Heart left ventricle (tissue), 16 donors: ENCODE measurements around the gene GRM1. TPM values are rescaled to one million over a fixed set of nuclear protein-coding genes. Genes with fewer than 3 reads are reported as not detected.

Source experiments
- ATAC-seq, 4 donors: fragments of 200-7000 bp; cut with Tn5 transposase; one replicate each; pipeline ENCODE4 v1.9.1; 2020 to 2022; ENCODE audit warnings: moderate library complexity in 4 of 4, mild to moderate bottlenecking in 3 of 4, moderate number of reproducible peaks in 1 of 4
- DNase-seq, 5 donors: peaks; one replicate each; pipeline ENCODE4 v3.0.0-alpha.2; 2020
- H3K27ac ChIP-seq, 12 donors: fragments of 200-600 bp; sonication (generic) in 4 of 12; one replicate each; pipeline versions ENCODE4 v1.5.0 to v1.8.0; 2016 to 2022; ENCODE audit warnings: mild to moderate bottlenecking in 2 of 12
- H3K27me3 ChIP-seq, 9 donors: fragments of 200-600 bp; sonication (generic) in 2 of 9; one replicate each; pipeline versions ENCODE4 v1.5.1 to v1.8.0; 2016 to 2022; ENCODE audit warnings: mild to moderate bottlenecking in 3 of 9
- H3K36me3 ChIP-seq, 9 donors: fragments of 200-600 bp; sonication (generic) in 2 of 9; one replicate each; pipeline versions ENCODE4 v1.5.0 to v1.8.0; 2018 to 2022; ENCODE audit warnings: mild to moderate bottlenecking in 2 of 9
- H3K4me1 ChIP-seq, 12 donors: fragments of 200-600 bp; sonication (generic) in 4 of 12; one replicate each; pipeline versions ENCODE4 v1.5.0 to v1.8.0; 2016 to 2022; ENCODE audit warnings: mild to moderate bottlenecking in 3 of 12
- H3K4me3 ChIP-seq, 12 donors: fragments of 200-600 bp; sonication (generic) in 4 of 12; one replicate each; pipeline versions ENCODE4 v1.5.0 to v1.8.0; 2017 to 2022; ENCODE audit warnings: mild to moderate bottlenecking in 9 of 12, moderate library complexity in 4 of 12
- H3K9me3 ChIP-seq, 12 donors: fragments of 200-600 bp; sonication (generic) in 4 of 12; one replicate each; pipeline versions ENCODE4 v1.5.0 to v1.8.0; 2016 to 2022; ENCODE audit warnings: mild to moderate bottlenecking in 1 of 12
- POLR2A ChIP-seq, 2 donors: fragments of 450-650 bp; IDR thresholded peaks; one replicate each; pipeline ENCODE4 v1.6.1; 2017; ENCODE audit warnings: antibody characterized with exemption in 2 of 2, mild to moderate bottlenecking in 2 of 2, moderate library complexity in 2 of 2
- WGBS, 4 donors: extraction: QIAGEN DNeasy Blood & Tissue Kit in 2 of 4; methylation state at CpG; one replicate each; pipeline versions ENCODE4 v1.1.5 to v1.1.7; 2013 to 2018; 5-methylcytosine and 5-hydroxymethylcytosine counted together
- intact Hi-C, 10 donors: fragments of 100-400 bp; cut with DNase I; formaldehyde crosslinking; loops; one replicate each; pipeline versions ENCODE4 v1.11.1 to v1.14.2; 2022
- polyA plus RNA-seq, 2 donors: library from polyadenylated mRNA; stranded (reverse); fragments of 200-250 nt; gene quantifications; one replicate each; pipeline ENCODE4 v1.2.3, GENCODE V29; 2013
- total RNA-seq, 9 donors: library from RNA; depleted of rRNA in 2 of 9; stranded (reverse); fragments of >200 nt in 2 of 9; fragmentation: NEBNext Ultra II Directional in 3 of 9; extraction: Animal tissue kit (Norgen Biotek cat#: 25700) in 3 of 9; gene quantifications; one replicate each; pipeline versions ENCODE4 v1.1.0 to v1.2.4, GENCODE V29; 2016 to 2023
- TF ChIP-seq, protein P1 (sequence below), 12 donors: fragments of 200-600 bp; sonication (generic) in 4 of 12; IDR thresholded peaks; one replicate each; pipeline versions ENCODE4 v1.5.0 to v1.8.0; 2018 to 2022; ENCODE audit warnings: antibody characterized with exemption in 12 of 12, mild to moderate bottlenecking in 5 of 12
- donor health status: ischemic (EF 13 %, LVEDD 7.1; RV severe dilation, severe dysfunction).
- donor health status: healthy with polysubstance abuse.
- donor health status: DM: no; HTN: yes; CAD: no.
- donor health status: DM: no; HTN: no; CAD: no.
- donor health status: ischemic (EF 25% LVEDD 6.9; RV normal size, moderate dysfunction).
- donor health status: ischemic (EF 25% LVEDD 5.7; RV mildly dilated, moderate dysfunction).
- donor health status: healthy.
- donor health status: DM: yes; HTN: yes; CAD: no.
- donor health status: ischemic (EF 35%, LVEDD 5.7; RV mildly dilated, moderate dysfunction).
- donor health status: nonischemic (EF 11% LVEDD 7.7; RV severe dilation, severe dysfunction).
- donor health status: DM: yes; HTN: yes; CAD: no.
- donor health status: PGD.
- donor health status: ischemic (EF 29% LVEDD 5.4; RV normal size, mild dysfunction).
- donor health status: nonischemic (EF 23%, LVEDD 6.1; RV moderate dilation, normal function).

The GRM1 gene
- total and polyA plus RNA-seq, 11 donors, result 0.62 to 6.9 (median 4.7) TPM

DNA sequence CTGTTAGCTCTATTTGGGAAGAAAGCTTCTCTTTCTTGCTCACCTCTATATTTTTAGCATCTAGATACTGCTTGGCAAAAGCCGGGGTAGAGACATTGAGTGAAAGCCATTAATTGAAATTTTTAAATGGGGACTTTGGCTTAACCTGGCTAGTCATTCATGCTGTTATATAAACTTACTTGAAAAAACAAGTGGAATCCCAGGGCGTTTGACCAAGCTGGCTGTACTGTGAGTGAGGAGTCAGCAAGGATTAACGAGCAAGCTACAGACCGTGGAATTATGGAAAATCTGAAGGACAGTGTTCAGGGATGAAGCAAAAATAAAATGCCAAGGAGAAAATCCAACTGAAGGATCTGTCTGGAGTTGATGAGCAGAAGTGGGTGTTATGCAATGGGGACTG is 232.0 kb downstream of the GRM1 start:
- DNase-seq, result no peak
- no peak for TF ChIP-seq POLR2A (IDR thresholded peaks at IDR 0.05)
- TF ChIP-seq, protein P1, sequence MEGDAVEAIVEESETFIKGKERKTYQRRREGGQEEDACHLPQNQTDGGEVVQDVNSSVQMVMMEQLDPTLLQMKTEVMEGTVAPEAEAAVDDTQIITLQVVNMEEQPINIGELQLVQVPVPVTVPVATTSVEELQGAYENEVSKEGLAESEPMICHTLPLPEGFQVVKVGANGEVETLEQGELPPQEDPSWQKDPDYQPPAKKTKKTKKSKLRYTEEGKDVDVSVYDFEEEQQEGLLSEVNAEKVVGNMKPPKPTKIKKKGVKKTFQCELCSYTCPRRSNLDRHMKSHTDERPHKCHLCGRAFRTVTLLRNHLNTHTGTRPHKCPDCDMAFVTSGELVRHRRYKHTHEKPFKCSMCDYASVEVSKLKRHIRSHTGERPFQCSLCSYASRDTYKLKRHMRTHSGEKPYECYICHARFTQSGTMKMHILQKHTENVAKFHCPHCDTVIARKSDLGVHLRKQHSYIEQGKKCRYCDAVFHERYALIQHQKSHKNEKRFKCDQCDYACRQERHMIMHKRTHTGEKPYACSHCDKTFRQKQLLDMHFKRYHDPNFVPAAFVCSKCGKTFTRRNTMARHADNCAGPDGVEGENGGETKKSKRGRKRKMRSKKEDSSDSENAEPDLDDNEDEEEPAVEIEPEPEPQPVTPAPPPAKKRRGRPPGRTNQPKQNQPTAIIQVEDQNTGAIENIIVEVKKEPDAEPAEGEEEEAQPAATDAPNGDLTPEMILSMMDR (IDR thresholded peaks at IDR 0.05), result no peak
- 72 to 81% (median 73%) methylated on average over 4 of the region's 4 CpGs for whole genome bisulfite sequencing, 4 donors

DNA sequence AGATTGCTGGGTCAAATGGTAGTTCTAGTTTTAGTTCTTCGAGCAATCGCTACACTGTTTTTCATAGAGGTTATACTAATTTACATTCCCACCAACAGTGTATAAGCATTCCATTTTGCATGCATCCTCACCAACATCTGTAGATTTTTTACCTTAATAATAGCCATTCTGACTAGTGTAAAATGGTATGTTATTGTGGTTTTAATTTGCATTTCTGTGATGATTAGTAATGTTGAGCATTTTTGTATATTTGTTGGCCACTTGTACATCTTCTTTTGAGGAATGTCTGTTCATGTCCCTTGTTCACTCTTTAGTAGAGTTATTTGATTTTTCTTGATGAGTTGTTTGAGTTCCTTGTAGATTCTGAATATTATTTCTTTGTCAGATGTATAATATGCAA is 236.2 kb downstream of the GRM1 start:
- WGBS, 4 donors, result 93 to 99% (median 97%) methylated on average over 2 of the region's 2 CpGs
- H3K36me3 ChIP-seq, result no peaks in the 10 kb centered on the region
- no peak overlapping the region for H3K27ac ChIP-seq
- intact Hi-C loops, result loop anchor here in 1 of 10 donors (10.0 kb wide), 1 partner anchor 270 kb away; no protein-coding TSS in a partner anchor
- H3K4me3 ChIP-seq, result no peak overlapping the region
- H3K4me1 ChIP-seq, result no peaks in the 10 kb centered on the region
- TF ChIP-seq POLR2A (IDR thresholded peaks at IDR 0.05), result no peak
- TF ChIP-seq, protein P1 (IDR thresholded peaks at IDR 0.05), result no peak
- H3K9me3 ChIP-seq, result peaks cover 0 to 5% (median 0%) of the 10 kb centered on the region in 12 donors
- H3K27me3 ChIP-seq, result no peaks in the 10 kb centered on the region
- ATAC-seq (no peak), DNase-seq (no peak)

More for the DNA sequence above, 232.0 kb downstream of the GRM1 start:
- intact Hi-C loops, result loop anchor here in 1 of 10 donors (10.0 kb wide), 1 partner anchor 274 kb away; no protein-coding TSS in a partner anchor
- Histone ChIP-seq H3K36me3 (no peaks in the 10 kb centered on the region), H3K4me3 (no peak overlapping the region), H3K4me1 (no peaks in the 10 kb centered on the region), H3K27ac (no peak overlapping the region), H3K27me3 (no peaks in the 10 kb centered on the region), H3K9me3 (peaks cover 0 to 5% (median 0%) of the 10 kb centered on the region in 12 donors)
- no peak for ATAC-seq

DNA sequence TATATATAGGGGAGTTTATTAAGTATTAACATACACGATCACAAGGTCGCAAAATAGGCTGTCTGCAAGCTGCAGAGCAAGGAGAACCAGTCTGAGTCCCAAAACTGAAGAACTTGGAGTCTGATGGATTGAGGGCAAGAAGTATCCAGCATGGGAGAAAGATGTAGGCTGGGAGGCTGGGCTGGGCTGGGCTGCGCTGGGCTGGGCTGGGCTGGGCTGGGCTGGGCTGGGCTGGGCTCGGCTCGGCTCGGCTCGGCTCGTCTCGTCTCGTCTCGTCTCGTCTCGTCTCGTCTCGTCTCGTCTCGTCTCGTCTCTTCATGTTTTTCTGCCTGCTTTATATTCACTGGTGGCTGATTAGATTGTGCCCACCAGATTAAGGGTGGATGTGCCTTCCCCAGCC is 238.6 kb downstream of the GRM1 start:
- intact Hi-C loops, result loop anchor here in 1 of 10 donors (10.0 kb wide), 1 partner anchor 267 kb away; no protein-coding TSS in a partner anchor
- H3K36me3 ChIP-seq, result no peaks in the 10 kb centered on the region

DNA sequence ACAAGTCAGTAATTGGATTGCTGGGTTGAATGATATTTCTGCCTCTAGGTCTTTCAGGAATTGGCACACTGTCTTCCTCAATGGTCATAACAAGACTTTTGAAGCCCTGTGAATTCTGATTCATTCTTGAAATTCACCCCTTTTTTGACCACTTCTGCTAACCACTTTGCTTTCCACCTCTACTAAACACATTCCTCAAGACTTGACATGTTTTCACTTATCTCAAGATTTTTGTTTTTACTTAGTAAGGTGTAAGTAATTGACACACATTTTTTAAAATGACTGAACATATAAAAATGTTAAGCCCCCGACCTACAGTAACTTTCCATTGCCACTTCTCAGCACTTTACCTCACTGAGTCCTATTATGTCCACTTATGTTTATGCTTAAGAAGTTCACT is 239.1 kb downstream of the GRM1 start:
- no peaks in the 10 kb centered on the region for H3K36me3 ChIP-seq
- H3K27ac ChIP-seq, result no peak overlapping the region
- no peak for DNase-seq
- WGBS, 4 donors, result 65 to 73% (median 69%) methylated on average over 1 of the region's 1 CpG
- no peak for ATAC-seq
- intact Hi-C loops, result loop anchor here in 1 of 10 donors (10.0 kb wide), 1 partner anchor 267 kb away; no protein-coding TSS in a partner anchor
- no peaks in the 10 kb centered on the region for H3K4me1 ChIP-seq
- H3K4me3 ChIP-seq, result no peak overlapping the region
- TF ChIP-seq, protein P1 (IDR thresholded peaks at IDR 0.05), result no peak
- TF ChIP-seq POLR2A (IDR thresholded peaks at IDR 0.05), result no peak
- H3K27me3 ChIP-seq, result no peaks in the 10 kb centered on the region
- H3K9me3 ChIP-seq, result peaks cover 0 to 5% (median 0%) of the 10 kb centered on the region in 12 donors

More for the DNA sequence above, 238.6 kb downstream of the GRM1 start:
- no peaks in the 10 kb centered on the region for H3K4me1 ChIP-seq
- H3K27ac ChIP-seq, result no peak overlapping the region
- no peak for TF ChIP-seq POLR2A (IDR thresholded peaks at IDR 0.05)
- TF ChIP-seq, protein P1 (IDR thresholded peaks at IDR 0.05), result no peak
- DNase-seq (no peak), ATAC-seq (no peak)
- no peak overlapping the region for H3K4me3 ChIP-seq
- 86 to 95% (median 93%) methylated on average over 18 of the region's 18 CpGs for WGBS, 4 donors
- peaks cover 0 to 5% (median 0%) of the 10 kb centered on the region in 12 donors for H3K9me3 ChIP-seq
- H3K27me3 ChIP-seq, result no peaks in the 10 kb centered on the region
